ENCODE data around the gene ZNF438.
A peak's percentile ranks its signal among the peaks of the same experiment; 100 is the strongest.

The ZNF438 gene

GRCh38 chr10:30870896-30871295, 160.8 kb downstream of the ZNF438 start:
- DNase-seq (ENCODE audit: extremely low read depth, low read depth) = no peak
- no peak for TF ChIP-seq CTCF (IDR thresholded peaks at IDR 0.05; ENCODE audit: low read depth, low read length)

GRCh38 chr10:30869566-30869965, 162.1 kb downstream of the ZNF438 start:
- no peak for TF ChIP-seq CTCF (IDR thresholded peaks at IDR 0.05; ENCODE audit: low read depth, low read length)
- no peak for DNase-seq (ENCODE audit: extremely low read depth, low read depth)

GRCh38 chr10:30868611-30869010, 163.1 kb downstream of the ZNF438 start:
- no peak for TF ChIP-seq CTCF (IDR thresholded peaks at IDR 0.05; ENCODE audit: low read depth, low read length)
- DNase-seq (ENCODE audit: extremely low read depth, low read depth) = no peak

- no peak for TF ChIP-seq CTCF (IDR thresholded peaks at IDR 0.05; ENCODE audit: low read depth, low read length)
- no peak for DNase-seq (ENCODE audit: extremely low read depth, low read depth)
Measured at GRCh38 chr10:30866896-30867295, 164.8 kb downstream of the ZNF438 start.

GRCh38 chr10:30865141-30865926, 166.3 kb downstream of the ZNF438 start:
- no peak for TF ChIP-seq CTCF (IDR thresholded peaks at IDR 0.05; ENCODE audit: low read depth, low read length)
- DNase-seq (ENCODE audit: extremely low read depth, low read depth) = peak; percentile 25

GRCh38 chr10:30863516-30864210, 168.0 kb downstream of the ZNF438 start:
- DNase-seq (ENCODE audit: extremely low read depth, low read depth) = no peak
- TF ChIP-seq CTCF (IDR thresholded peaks at IDR 0.05; ENCODE audit: low read depth, low read length) = no peak

GRCh38 chr10:30862486-30862885, 169.2 kb downstream of the ZNF438 start:
- peak; percentile 74 for DNase-seq (ENCODE audit: extremely low read depth, low read depth)
- TF ChIP-seq CTCF (IDR thresholded peaks at IDR 0.05; ENCODE audit: low read depth, low read length) = no peak
